ENCODE results near the gene HOXB6. TPM values are rescaled to one million over a fixed set of nuclear protein-coding genes. Genes with fewer than 3 reads are reported as not detected.

HOXB6 gene
- total and polyA plus RNA-seq, 2 experiments from 2014 or later, result 0.12 TPM; not detected in 1

- Histone ChIP-seq H3K27ac (no peak overlapping the region), H3K4me3 (no peak overlapping the region), H3K27me3 (peaks cover 100% of the 10 kb centered on the region), H3K4me1 (ENCODE audit: low read depth) (peaks cover 34% of the 10 kb centered on the region), H3K9me3 (ENCODE audit: low read depth) (no peaks in the 10 kb centered on the region), H3K36me3 (no peaks in the 10 kb centered on the region)
- no peak for DNase-seq (ENCODE audit: low read depth in 1 of 2, low spot score in 1 of 2)
- TF ChIP-seq CTCF (IDR thresholded peaks at IDR 0.05; ENCODE audit: low read depth, low read length), result no peak
Measured at GRCh38 chr17:48571024-48571818, 33.6 kb downstream of the HOXB6 start.

DNA sequence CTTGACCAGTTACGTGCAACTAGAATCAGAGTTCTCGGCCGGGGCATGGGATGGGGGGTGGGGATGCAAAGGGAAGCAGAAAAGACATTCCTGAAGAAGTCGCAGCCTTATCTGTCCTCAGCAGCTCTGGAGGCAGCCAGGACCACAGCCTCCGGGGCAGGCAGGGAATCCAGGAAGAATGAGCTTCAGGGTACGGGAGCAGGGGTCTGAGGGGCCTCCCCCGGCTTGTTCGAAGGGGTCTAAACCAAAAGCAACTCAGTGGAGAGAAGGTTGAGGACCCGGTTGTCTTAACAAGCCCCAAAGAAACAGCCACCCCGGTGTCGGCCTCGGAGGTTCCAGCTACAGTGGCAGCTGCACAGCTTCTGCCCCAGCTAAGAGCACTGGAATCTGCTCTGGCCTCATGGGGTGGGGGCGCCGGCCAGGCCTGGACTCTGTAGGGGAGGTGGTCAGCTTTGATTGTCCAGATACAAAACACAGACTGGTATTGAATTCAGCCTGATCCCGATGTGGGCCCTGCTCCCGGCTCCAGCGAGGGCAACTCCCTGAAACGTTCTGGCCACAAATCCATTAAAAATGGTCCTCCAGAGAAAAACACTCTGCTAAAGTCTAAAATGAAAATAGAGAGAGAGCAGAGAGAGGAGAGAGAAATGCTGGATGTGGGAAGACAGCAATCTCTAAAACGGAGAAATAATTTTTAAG is 34.3 kb downstream of the HOXB6 start:
- Histone ChIP-seq H3K4me3 (no peak overlapping the region), H3K9me3 (ENCODE audit: low read depth) (no peaks in the 10 kb centered on the region), H3K27me3 (peaks cover 100% of the 10 kb centered on the region), H3K27ac (no peak overlapping the region), H3K36me3 (no peaks in the 10 kb centered on the region), H3K4me1 (ENCODE audit: low read depth) (peaks cover 35% of the 10 kb centered on the region)
- no peak for TF ChIP-seq CTCF (IDR thresholded peaks at IDR 0.05; ENCODE audit: low read depth, low read length)
- DNase-seq (ENCODE audit: low read depth in 1 of 2, low spot score in 1 of 2), result no peak

DNA sequence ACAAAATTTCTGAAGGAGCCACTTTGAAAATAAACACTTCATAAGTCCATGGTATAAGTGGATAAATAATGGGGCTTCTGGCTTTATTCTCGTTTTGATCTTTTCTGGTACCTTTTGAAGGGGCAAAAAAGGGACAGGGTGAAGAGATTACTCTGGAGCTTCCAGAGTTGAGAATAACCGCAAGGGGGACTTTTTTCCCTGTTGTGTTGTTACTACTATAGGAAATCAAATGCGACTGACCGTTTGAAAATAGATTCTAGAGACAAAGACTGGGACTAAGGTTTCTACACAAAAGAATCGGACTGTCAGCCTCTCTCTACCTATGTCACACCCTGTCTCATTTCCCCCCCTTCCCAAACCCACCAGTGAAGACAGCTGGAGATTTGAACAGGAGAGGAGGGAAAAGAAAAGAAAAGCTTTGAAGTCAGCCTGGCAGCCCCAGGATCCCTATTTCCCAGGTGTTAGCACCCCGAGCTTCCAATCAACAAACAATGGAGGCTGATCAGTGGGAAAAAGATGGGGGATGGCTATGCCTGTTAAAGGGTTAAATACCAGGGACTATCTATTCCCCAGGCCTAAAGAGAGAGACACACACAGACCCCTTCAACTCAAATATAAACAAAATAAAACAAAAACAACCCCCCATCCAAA is 35.0 kb downstream of the HOXB6 start:
- Histone ChIP-seq H3K36me3 (no peaks in the 10 kb centered on the region), H3K4me1 (ENCODE audit: low read depth) (peaks cover 42% of the 10 kb centered on the region), H3K9me3 (ENCODE audit: low read depth) (no peaks in the 10 kb centered on the region), H3K27me3 (peaks cover 100% of the 10 kb centered on the region), H3K27ac (no peak overlapping the region), H3K4me3 (no peak overlapping the region)
- no peak for DNase-seq (ENCODE audit: low read depth in 1 of 2, low spot score in 1 of 2)
- no peak for TF ChIP-seq CTCF (IDR thresholded peaks at IDR 0.05; ENCODE audit: low read depth, low read length)

DNA sequence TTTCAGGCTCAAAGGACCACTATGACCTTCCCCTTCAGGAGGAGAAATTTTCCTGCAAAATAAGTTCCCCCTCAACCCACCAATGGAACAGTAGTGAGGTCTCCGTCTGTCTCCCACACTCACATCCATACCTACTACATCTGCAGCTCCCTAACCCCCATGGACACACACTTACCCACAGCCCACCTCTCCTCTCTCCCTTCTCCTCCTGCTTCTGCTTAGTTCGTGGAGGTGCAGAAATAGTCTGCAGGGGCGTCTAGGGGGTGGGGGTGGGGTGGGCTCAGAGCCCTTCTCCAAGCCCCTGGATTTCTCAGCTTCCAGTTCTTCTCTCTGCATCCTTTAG is 35.6 kb downstream of the HOXB6 start:
- peak overlapping the region; percentile 2 for H3K4me3 ChIP-seq
- peaks cover 100% of the 10 kb centered on the region for H3K27me3 ChIP-seq
- TF ChIP-seq CTCF (IDR thresholded peaks at IDR 0.05; ENCODE audit: low read depth, low read length), result no peak
- peaks cover 46% of the 10 kb centered on the region for H3K4me1 ChIP-seq (ENCODE audit: low read depth)
- DNase-seq (ENCODE audit: low read depth in 1 of 2, low spot score in 1 of 2), result no peak
- no peak overlapping the region for H3K27ac ChIP-seq
- H3K36me3 ChIP-seq, result no peaks in the 10 kb centered on the region
- H3K9me3 ChIP-seq (ENCODE audit: low read depth), result no peaks in the 10 kb centered on the region

DNA sequence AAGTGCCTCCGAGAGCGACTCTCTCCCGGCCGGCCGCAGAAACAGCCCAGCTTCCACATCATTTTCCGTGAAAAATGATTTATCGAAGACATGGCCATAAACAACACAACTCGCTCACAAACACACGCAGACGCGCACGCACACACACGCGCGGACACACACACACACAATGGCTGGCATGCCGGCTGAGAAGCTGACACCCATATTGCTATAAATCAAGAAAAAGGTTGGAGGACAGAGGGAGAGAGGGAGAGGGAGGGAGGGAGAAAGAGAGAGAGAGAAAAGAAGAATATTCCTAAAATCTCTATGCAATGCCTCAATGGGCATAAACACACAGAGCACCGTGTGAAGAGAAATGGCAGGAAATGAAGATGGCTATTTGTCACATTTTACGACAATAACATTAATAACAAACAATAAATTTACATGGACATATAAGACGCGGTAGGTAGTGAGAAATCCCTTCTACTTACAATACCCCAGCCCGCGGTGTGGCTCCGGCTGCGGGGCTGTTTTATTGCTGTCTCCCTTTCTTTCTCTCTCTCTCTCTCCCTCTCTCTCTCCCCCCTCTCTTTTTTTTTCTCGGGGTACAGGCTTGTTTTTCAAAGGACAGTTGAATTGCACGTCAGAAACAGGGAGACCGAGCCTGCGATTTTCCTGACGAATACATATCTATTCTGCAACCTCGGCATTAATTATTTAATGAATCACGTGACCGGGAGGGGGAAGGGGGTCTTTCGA is 36.1 kb downstream of the HOXB6 start:
- Histone ChIP-seq H3K9me3 (ENCODE audit: low read depth) (no peaks in the 10 kb centered on the region), H3K4me1 (ENCODE audit: low read depth) (peaks cover 47% of the 10 kb centered on the region), H3K36me3 (no peaks in the 10 kb centered on the region), H3K27me3 (peaks cover 100% of the 10 kb centered on the region), H3K4me3 (peak overlapping the region; percentile 2), H3K27ac (no peak overlapping the region)
- DNase-seq (ENCODE audit: low read depth in 1 of 2, low spot score in 1 of 2), result no peak
- TF ChIP-seq CTCF (IDR thresholded peaks at IDR 0.05; ENCODE audit: low read depth, low read length), result no peak

Data from cardiac muscle cell (in vitro differentiated cells and primary cell).